Subcutaneous adipose tissue (tissue), 4 donors: ENCODE measurements around the gene VSTM2B. TPM values are rescaled to one million over a fixed set of nuclear protein-coding genes. Genes with fewer than 3 reads are reported as not detected.

Experiments
- CTCF ChIP-seq: fragments of 450-650 bp; IDR thresholded peaks from one replicate; pipeline ENCODE4 v1.5.1; 2016; ENCODE audit warnings: low read depth, mild to moderate bottlenecking, control low read depth, antibody characterized with exemption, moderate library complexity
- total RNA-seq, 4 donors: library from RNA; depleted of rRNA; stranded (reverse); fragments of >200 nt; gene quantifications; one replicate each; pipeline ENCODE4 v1.1.0, GENCODE V29; 2016

The VSTM2B gene
- total RNA-seq, 4 donors from 2014 or later: not detected

DNA sequence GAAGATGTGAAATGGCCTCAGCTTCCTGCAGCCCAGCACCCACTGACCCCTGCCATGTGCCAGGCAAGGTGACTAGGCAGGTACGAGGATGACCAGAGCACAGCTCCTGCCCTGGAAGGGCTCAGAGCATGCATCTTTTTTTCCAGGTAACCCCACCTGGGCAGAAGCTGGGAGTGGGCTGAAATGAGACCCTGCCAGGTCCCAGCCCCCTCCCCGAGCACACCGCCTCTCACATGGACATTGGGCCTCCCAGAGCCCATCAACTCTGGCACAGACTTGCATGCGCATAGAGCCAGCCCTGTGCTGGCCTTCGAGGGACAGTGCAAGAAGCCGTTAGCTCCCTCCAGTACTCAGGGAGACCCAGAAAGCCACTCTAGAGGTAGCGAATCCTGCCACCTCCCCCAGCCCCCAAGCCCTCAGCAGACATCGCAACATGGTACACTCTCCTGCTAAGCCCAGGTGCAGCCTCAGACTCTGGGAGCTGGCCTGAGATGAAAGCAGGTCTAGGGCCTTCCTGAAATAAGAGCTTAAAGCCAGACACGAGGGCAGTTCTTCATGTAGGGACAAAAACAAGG lies 8.9 kb upstream of the VSTM2B start:
- TF ChIP-seq CTCF: no peak

DNA sequence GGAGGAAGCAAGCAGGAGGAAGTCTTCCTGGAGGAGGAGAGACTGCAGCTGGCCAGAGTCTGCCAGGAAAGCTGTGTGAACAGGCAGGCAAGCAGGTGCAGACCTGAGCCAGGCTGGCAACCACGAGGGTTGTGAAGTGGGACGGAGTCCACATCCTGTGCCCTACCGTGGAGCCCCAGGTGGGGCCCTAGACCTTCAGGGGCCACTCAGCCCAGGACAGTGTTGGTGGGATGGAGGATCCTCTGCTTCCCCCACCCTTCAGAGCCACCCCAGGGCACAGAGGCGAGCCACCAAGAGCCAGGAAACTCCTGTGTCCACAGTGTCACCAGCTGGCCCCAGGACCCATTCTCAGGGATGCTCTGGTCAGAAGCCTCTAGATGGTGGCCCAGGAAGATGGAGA lies 8.4 kb upstream of the VSTM2B start:
- TF ChIP-seq CTCF: no peak

- TF ChIP-seq CTCF: no peak
Measured at GRCh38 chr19:29517946-29518345, 7.8 kb upstream of the VSTM2B start.

GRCh38 chr19:29519146-29519545 lies 6.6 kb upstream of the VSTM2B start:
- TF ChIP-seq CTCF: no peak

DNA sequence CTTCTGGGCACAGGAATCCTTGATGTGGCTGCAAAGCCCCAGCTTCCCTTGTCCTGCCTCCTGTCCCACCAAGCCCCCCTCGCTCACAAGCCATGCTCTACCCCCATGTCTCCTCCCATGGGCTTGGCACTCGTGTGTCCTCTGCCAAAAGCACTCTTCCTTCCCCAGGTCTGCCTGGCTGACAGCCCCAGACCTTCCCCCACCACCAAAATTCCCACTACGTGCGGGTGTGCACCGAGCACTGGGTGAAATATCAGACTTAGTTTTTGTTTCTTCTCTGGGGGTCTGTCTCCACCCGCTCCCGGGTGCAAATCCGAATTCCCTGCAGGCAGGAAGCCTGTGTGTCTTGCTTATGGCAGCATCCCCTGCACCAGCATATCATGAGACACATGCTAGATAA lies 5.9 kb upstream of the VSTM2B start:
- no peak for TF ChIP-seq CTCF

DNA sequence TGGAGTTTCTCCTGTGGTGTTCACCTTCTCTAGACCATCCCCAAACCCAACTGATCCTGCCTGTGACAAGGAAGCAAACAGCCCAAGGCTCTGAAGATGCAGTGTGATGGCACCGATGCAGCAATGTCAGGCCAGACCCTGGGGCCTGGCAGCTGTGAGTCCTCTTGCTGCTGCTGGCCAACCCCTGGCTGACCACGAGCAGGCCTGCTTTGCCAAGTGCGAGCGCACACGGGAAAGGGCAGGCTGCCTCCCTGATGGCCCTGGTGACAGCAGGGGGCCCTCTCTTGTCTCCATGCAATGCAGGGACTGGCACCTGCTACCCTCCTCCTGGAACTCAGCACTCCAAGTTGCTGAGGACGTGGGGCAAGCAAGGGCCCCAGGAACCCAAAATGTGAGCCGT lies 5.4 kb upstream of the VSTM2B start:
- TF ChIP-seq CTCF: no peak

- no peak for TF ChIP-seq CTCF
Measured at GRCh38 chr19:29521291-29522075, 4.3 kb upstream of the VSTM2B start.
